ENCODE measurements around the gene KRT71.

GRCh38 chr12:52585946-52586345, 33.0 kb upstream of the KRT71 start:
- no peak for TF ChIP-seq EP300 (conservative IDR thresholded peaks at IDR 0.05; ENCODE audit: poor library complexity, severe bottlenecking)
- no peak for TF ChIP-seq EZH2 (IDR thresholded peaks at IDR 0.05; ENCODE audit: borderline replicate concordance, insufficient read depth, low read length, poor library complexity, severe bottlenecking)
- TF ChIP-seq CTCF (IDR thresholded peaks at IDR 0.05; ENCODE audit: poor library complexity, severe bottlenecking) = no peak
- no peak for TF ChIP-seq POLR2AphosphoS5 (IDR thresholded peaks at IDR 0.05)
- TF ChIP-seq RAD21 (conservative IDR thresholded peaks at IDR 0.05) = no peak
- no peak for TF ChIP-seq SMC3 (conservative IDR thresholded peaks at IDR 0.05; ENCODE audit: poor library complexity)
- no peak for TF ChIP-seq REST (IDR thresholded peaks at IDR 0.05; ENCODE audit: borderline replicate concordance)
